Glomerular endothelial cell (primary cell): Measurements from ENCODE around the gene GPR146. TPM values are rescaled to one million over a fixed set of nuclear protein-coding genes. Genes with fewer than 3 reads are reported as not detected.

Experiments
- DNase-seq: peaks from one replicate; pipeline ENCODE4 v3.0.0-alpha.2; 2011; ENCODE audit warnings: low read depth, low spot score; ENCODE audit errors: extremely low read depth
- total RNA-seq: library from RNA; depleted of rRNA; stranded (reverse); fragments of >200 nt; gene quantifications from 2 replicates; pipeline ENCODE4 v1.2.3, GENCODE V29; 2015

GPR146 gene
- total RNA-seq, 1 donor from 2014 or later, result 33.5 TPM

- DNase-seq, result no peak
Observed at GRCh38 chr7:1090236-1090635, 45.9 kb downstream of the GPR146 start.

DNA sequence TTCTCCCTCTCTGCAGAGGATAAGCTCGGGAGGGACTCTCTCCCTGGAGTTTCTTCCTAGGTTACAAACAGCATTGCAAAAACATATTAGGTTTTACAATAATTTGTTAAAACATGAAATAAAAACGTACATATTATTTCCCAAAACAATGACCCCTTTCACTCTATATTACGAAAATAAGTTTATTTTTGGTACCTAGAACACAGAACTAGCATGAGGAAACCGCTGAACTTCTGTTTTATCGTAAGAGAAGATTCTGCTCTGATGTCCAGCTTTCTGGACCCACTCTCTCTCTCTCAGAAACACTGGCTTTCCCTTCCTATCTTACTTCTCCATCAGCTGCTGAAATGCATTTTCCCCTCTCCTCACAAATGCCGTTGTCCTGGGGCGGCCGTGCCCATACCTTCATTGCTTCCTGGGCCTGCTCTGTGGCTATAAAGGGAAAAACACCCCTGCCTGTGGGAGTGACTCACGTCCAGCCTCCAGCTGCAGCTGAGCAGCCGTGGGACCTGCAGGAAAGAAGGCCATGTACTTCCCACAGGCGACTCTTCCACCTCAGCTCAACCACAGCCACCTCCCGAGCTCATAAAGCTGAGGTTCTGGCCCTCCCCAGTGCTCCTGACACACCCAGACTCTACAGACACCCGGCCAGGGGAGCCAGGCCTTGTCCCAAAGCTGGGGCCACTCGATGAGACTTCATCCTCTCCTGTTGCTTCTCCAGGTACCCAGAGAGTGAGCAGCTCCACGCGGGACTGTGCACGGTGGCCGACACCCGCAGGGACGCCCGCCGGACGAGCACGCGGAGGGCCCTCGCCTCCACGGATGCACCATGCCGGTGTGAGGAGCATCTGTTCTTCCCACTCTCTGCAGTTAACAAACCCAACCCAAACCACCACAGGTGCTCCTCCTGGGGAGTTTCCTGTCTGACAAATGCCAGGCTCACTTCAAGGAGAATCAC lies 46.6 kb downstream of the GPR146 start:
- no peak for DNase-seq

- DNase-seq, result no peak
Observed at GRCh38 chr7:1091644-1092027, 47.3 kb downstream of the GPR146 start.

- no peak for DNase-seq
Observed at GRCh38 chr7:1092161-1092632, 47.9 kb downstream of the GPR146 start.

DNA sequence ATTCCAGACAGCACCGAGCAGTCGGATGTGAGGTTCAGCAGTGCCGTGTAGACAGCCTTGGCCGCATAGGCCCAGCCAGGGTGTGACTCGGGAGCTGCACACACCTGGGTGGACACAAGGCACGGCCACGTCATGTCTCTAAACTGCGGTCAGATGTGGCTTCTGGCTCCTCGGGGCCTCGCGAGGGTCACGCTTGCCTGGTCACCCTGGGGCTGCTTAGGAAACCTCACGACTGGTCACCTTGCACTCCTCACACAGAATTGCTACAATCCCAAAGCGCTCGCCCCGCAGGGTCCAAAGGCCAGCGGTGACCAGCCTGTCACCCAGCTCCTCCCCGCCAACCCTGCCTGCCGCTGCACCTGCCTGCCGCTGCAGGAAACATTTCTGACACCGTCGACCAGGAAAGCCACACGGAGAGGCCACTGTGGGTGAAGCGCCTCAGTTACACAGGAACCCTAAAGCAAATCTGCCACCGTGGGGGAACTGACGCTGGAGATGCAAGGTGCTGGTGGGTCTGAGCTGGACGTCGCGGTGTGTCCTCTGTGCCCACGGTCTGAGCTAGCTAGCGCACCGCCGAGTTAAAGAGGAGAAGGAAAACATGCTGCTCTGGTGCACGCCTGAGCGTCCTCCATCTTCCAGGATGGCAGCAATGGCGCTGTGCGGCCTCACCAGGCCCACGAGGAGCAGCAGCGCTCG lies 48.6 kb downstream of the GPR146 start:
- no peak for DNase-seq

- DNase-seq, result no peak
Observed at GRCh38 chr7:1093502-1093843, 49.1 kb downstream of the GPR146 start.

- no peak for DNase-seq
Observed at GRCh38 chr7:1093916-1094508, 49.7 kb downstream of the GPR146 start.

DNA sequence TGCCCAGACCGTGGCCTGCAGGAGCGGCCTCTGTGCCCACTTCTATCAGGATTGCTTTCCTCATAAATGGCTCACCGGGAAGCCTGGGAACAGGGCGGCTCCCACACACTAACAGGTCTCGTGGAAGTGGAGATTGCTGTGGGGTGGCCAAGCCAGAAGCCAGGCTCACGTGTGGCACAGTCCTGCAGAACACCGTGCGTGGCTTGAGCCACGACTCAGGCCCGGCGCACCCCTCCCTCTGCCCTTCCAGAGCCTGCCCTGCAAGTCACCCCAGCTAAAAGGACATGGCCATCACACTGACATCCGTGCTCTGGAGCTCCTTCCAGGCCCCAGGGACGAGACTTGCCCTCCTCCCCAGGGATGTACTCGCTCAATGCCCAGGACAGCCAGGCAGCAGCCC lies 50.5 kb downstream of the GPR146 start:
- no peak for DNase-seq

- no peak for DNase-seq
Observed at GRCh38 chr7:1095621-1096155, 51.3 kb downstream of the GPR146 start.

DNA sequence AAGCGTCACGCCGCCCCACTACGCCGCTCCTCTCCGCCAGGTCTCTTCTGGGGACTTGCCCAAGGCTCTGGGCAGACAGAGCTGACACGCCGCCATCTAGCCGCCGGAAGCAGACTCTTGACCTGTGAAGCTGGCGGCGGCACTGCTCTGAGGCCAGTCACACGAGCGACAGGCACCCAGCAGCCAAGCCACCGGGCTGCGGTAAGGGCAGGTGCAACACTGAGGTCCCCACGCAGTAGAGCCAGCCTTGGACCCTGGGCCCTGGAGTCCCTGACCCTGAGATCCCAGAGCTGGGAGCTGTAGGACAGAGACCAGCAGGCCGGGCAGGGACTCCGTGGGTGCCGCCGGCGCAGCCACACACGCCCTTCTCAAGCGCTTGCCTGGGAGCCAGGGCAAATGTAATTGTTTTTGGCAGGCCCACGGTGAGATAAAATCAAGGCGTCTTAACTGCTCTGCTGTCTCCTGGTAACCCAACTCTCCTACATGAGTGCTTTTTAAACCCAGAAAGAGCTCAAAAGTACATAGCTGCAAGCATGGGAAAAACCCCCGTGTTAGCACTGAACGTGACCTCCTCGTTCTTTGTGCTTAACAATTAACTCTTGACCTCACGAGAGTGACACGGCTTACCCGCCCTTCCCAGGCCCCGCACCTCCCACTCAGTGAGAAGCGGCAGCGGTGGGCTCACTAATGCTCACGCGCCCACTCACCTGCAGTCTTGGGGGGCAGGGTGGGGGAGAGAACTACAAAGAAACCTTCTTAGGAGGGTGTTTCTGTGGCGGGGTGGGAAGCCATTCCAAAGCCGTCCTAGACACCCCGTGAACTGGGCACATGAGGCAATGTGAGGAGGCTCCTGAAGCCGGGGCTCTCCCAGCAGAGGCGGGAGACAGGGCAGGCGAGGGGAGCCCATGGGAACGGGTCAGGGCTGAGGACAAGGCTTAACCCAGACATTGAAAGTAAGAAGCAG lies 52.1 kb downstream of the GPR146 start:
- no peak for DNase-seq

- DNase-seq, result no peak
Observed at GRCh38 chr7:1097120-1097504, 52.8 kb downstream of the GPR146 start.

DNA sequence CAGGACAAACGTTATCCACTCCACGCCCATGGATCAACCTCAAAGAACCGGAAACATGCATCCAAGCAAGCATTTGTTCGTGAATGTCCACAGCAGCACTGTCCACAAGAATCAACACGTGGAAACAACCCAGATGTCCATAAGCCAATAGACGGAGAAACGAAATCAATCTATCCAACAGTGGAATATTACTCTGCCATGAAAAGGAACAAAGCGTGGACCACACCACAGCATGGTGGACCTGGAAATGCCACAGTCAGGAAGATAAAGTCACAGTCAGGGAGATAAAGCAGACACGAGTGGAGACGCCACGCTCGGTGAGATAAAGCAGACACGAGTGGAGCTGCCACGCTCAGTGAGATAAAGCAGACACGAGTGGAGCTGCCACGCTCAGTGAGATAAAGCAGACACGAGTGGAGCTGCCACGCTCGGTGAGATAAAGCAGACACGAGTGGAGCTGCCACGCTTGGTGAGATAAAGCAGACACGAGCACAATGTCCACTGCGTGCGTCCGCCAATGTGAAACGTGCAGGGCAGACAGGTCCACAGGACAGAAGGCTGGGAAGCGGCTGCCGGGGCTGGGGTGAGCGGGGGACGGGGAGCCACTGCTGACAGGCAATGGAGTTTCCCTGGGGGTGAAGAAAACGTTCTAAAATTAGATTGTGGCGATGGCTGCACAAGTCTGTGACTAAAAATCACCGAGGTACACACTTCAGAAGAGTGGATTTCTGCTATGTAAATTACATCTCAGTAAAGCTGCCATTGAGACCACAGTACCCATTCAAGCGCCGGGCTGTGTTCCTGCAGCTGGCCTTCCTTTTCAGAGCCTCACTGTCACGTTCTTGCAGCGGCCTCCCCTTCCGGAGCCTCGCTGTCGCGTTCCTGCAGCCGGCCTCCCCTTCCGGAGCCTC lies 54.2 kb downstream of the GPR146 start:
- DNase-seq, result no peak

- DNase-seq, result no peak
Observed at GRCh38 chr7:1099154-1099542, 54.8 kb downstream of the GPR146 start.

GRCh38 chr7:1099637-1100036 lies 55.3 kb downstream of the GPR146 start:
- DNase-seq, result no peak

DNA sequence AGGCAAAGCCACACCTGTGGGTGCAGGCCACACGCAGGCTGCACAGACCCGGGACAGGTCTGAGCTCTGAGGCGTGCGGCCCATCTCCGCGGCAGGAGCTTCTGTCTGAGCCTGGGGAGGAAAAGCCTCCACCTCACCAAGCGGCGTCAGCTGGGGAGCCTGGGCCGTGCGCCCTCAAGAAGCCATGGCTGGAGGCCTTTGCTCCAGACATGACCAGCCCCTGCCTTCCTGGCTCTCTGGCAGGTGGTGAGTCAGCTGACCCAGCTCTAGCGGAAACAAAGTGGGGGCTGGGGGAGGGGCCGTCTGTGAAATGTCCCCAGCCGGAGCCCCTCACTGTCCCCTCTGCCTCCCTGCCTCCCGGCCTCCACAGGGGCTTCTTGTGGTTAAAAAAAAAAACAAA lies 56.0 kb downstream of the GPR146 start:
- no peak for DNase-seq

DNA sequence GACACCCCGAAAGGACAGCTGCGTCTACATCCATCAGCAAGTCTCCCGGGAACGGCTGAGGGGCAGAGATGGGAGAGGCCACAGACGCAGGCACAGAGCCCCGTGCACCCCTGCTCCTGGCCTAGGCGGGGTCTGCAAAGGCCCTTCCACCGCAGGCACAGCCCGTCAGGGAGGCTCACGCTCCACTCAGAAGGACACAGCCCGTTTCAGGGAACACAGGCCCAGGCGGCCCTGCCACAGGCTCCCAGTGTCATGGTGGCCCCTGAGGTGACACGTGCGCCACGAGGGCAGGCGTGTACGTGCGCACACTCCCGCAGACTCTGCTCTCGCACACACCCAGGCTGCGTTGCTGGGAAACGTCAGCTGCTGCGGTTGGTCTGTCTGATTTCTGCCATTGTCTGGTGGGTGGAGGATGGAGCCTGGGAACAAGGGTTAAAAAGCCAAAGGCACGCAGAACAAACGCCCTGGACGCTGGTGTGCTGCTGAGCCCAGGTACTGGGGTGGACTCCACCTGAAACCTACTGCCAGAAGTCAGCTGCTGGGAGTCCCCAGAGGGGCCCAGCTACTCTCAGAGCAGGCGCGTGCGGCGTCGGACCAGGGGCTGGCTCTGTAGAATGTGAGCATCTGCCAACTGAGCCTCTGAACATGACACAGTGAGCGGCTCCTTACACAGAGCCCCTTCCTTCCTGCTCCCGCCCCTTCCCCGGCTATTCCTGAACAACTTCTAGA lies 56.7 kb downstream of the GPR146 start:
- DNase-seq, result no peak

- DNase-seq, result no peak
Observed at GRCh38 chr7:1101563-1102431, 57.5 kb downstream of the GPR146 start.
